ENCODE measurements around the gene SHTN1. TPM values are rescaled to one million over a fixed set of nuclear protein-coding genes. Genes with fewer than 3 reads are reported as not detected.

Gene SHTN1
- total RNA-seq, 2 donors from 2014 or later: 13.9 to 18.2 TPM

DNA sequence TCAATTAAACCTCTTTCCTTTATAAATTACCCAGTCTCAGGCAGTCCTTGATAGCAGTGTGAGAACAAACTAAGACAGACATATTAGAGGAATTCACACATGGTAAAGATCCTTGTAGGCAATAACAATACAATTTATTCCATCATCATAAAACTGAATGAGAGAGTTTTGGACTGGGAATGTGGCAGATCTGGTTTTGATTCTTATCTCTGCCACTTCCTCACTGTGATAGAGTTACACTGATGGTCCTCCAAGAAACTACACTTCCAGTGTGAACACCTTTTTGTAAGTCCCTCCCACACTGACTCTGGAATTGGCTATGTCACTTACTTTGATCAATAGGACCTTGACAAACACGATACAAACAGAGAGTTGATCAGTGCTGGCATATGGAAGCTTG, 152.7 kb downstream of the SHTN1 start:
- Histone ChIP-seq H3K36me3 (no peaks in the 10 kb centered on the region), H3K9me3 (no peaks in the 10 kb centered on the region), H3K27me3 (replicated peaks; ENCODE audit: insufficient read depth) (no peaks in the 10 kb centered on the region), H3K4me1 (ENCODE audit: control insufficient read depth in 1 of 2, low read depth in 2 of 2) (peaks cover 0 to 16% of the 10 kb centered on the region in 2 donors), H3K4me3 (no peak overlapping the region), H3K27ac (no peak overlapping the region)
- ATAC-seq (ENCODE audit: insufficient number of reproducible peaks, low FRiP score, low read depth) (no peak), DNase-seq (ENCODE audit: low spot score) (no peak)
- TF ChIP-seq, protein P1, sequence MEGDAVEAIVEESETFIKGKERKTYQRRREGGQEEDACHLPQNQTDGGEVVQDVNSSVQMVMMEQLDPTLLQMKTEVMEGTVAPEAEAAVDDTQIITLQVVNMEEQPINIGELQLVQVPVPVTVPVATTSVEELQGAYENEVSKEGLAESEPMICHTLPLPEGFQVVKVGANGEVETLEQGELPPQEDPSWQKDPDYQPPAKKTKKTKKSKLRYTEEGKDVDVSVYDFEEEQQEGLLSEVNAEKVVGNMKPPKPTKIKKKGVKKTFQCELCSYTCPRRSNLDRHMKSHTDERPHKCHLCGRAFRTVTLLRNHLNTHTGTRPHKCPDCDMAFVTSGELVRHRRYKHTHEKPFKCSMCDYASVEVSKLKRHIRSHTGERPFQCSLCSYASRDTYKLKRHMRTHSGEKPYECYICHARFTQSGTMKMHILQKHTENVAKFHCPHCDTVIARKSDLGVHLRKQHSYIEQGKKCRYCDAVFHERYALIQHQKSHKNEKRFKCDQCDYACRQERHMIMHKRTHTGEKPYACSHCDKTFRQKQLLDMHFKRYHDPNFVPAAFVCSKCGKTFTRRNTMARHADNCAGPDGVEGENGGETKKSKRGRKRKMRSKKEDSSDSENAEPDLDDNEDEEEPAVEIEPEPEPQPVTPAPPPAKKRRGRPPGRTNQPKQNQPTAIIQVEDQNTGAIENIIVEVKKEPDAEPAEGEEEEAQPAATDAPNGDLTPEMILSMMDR (IDR thresholded peaks at IDR 0.05): no peak

DNA sequence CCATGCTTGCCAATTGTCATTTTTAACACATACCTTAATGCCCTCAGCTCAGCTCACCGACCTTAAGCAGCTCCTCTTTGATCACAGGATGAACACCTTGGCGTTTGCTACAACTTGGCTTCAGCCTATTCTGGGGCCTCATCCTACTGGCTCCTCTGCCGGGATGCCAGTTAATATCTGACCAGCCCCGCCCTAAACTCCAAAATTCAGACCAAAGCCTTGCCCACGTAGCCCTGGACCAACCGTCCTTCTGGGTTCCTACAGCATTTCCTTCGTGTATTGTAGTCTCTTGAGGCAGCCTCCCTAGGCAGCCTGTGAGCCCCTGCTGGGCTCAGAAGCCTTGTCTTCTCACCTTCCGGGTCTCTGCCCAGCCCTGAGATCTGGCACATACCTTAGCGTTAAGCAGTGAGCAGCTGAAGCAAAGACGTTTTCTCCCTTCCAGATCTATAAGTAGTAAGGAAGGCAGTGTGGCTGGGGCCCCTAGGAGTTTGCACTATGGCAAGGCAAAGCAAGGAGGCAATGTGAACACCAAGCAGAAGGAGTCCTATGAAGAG, 154.9 kb downstream of the SHTN1 start:
- no peak for DNase-seq (ENCODE audit: low spot score)
- Histone ChIP-seq H3K27ac (no peak overlapping the region), H3K36me3 (no peaks in the 10 kb centered on the region), H3K4me1 (ENCODE audit: control insufficient read depth in 1 of 2, low read depth in 2 of 2) (peaks cover 0 to 16% of the 10 kb centered on the region in 2 donors), H3K4me3 (peak overlapping the region; percentile 74), H3K9me3 (no peaks in the 10 kb centered on the region), H3K27me3 (replicated peaks; ENCODE audit: insufficient read depth) (no peaks in the 10 kb centered on the region)
- TF ChIP-seq, protein P1 (IDR thresholded peaks at IDR 0.05): no peak
- no peak for ATAC-seq (ENCODE audit: insufficient number of reproducible peaks, low FRiP score, low read depth)

DNA sequence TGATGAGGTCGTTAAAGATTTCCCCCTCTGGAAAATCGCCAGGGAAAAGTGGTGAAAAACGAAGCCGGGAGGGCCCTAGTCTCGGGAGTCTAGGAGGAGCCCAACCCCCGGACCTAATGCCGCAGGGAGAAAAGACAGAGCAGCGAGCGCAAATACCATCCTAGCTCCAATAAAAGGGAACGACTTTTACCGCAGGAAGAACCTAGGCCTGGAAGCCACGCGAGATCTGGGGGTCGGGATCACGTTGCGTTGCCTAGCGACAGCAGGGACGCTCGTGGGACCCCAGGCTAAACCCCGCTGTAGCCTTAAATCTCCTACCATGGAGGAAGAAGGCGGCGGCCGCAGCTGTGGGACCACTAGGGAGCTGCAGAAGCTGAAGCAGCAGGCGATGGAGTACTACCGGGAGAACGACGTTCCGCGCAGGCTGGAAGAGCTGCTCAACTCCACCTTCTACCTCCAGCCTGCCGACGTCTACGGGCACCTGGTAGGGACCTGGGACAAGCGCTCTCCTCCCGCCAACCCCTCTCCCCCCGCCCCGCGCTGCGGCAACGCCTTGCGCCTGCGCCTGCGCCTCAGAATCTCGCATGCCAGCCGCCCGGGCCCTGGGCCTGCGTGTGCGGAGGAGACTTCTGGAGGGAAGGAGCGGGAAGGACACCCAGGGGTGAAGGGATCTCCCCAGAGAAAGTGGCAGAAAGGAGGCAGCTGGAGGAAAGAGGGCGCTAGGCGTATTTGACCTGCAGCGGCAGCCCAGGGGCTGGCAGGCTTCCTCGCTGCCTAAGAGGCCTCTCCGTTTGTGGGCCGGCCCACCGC, 155.5 kb downstream of the SHTN1 start, which contains the start of gene ENO4:
Gene ENO4, plus strand, starts transcription at position 252 of the 810 bp plus-strand sequence. Its CDS starts 68 bp downstream, at position 320.
- DNase-seq (ENCODE audit: low spot score): no peak

DNA sequence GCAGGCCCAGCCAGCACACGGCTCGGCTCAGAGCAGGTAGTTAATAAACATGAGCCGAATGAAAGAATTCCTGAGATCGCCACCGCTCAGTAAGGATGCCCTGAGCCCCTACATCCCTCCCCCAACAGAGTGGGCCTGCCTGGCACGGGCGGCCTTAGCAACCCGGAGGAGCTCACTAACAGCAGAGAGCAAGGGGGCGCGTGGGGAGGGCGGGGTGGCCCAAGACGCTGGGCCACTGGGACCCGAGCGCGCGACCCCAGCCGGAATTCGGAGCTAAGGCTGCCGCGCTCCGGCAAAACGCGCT, 156.1 kb downstream of the SHTN1 start:
- Histone ChIP-seq H3K36me3 (no peaks in the 10 kb centered on the region), H3K9me3 (no peaks in the 10 kb centered on the region), H3K27ac (no peak overlapping the region), H3K27me3 (replicated peaks; ENCODE audit: insufficient read depth) (no peaks in the 10 kb centered on the region), H3K4me3 (peak overlapping the region; percentile 74), H3K4me1 (ENCODE audit: control insufficient read depth in 1 of 2, low read depth in 2 of 2) (peaks cover 0 to 16% of the 10 kb centered on the region in 2 donors)
- TF ChIP-seq, protein P1 (IDR thresholded peaks at IDR 0.05): no peak
- ATAC-seq (ENCODE audit: insufficient number of reproducible peaks, low FRiP score, low read depth) (no peak), DNase-seq (ENCODE audit: low spot score) (no peak)

More for the DNA sequence above, 155.5 kb downstream of the SHTN1 start, which contains the start of gene ENO4:
- Histone ChIP-seq H3K9me3 (no peaks in the 10 kb centered on the region), H3K36me3 (no peaks in the 10 kb centered on the region), H3K27ac (no peak within 1 kb of the TSS), H3K4me3 (peak within 1 kb of the TSS; percentile 74), H3K4me1 (ENCODE audit: control insufficient read depth in 1 of 2, low read depth in 2 of 2) (peaks cover 0 to 16% of the 10 kb centered on the region in 2 donors), H3K27me3 (replicated peaks; ENCODE audit: insufficient read depth) (no peaks in the 10 kb centered on the region)
- TF ChIP-seq, protein P1 (IDR thresholded peaks at IDR 0.05): no peak
- ATAC-seq (ENCODE audit: insufficient number of reproducible peaks, low FRiP score, low read depth): peak; percentile 25
